SK-N-SH treated with all-trans-retinoic acid at 6 μM for 48 hours (cell line): ENCODE data around the gene WDSUB1.

Experiments used
- ARNTL ChIP-seq: fragments of 450-650 bp; formaldehyde crosslinking; IDR thresholded peaks from 2 replicates; pipeline ENCODE4 v1.5.0; 2020; ENCODE audit warnings: low read depth, mild to moderate bottlenecking, moderate library complexity, borderline replicate concordance
- CSDC2 ChIP-seq: fragments of 250-450 bp; sonication (Bioruptor Pico); IDR thresholded peaks from 2 replicates; pipeline ENCODE4 v1.5.0; 2020; ENCODE audit warnings: mild to moderate bottlenecking, moderate library complexity
- CSRNP3 ChIP-seq: fragments of 250-450 bp; sonication (Bioruptor Pico); IDR thresholded peaks from 2 replicates; pipeline ENCODE4 v1.5.1; 2021; ENCODE audit warnings: mild to moderate bottlenecking, moderate library complexity
- ESRRG ChIP-seq: fragments of 250-450 bp; sonication (Bioruptor Pico); IDR thresholded peaks from 2 replicates; pipeline ENCODE4 v1.6.1; 2021; ENCODE audit warnings: mild to moderate bottlenecking
- PATZ1 ChIP-seq: fragments of 250-450 bp; sonication (Bioruptor Pico); IDR thresholded peaks from 2 replicates; pipeline ENCODE4 v1.8.0; 2020; ENCODE audit warnings: mild to moderate bottlenecking, moderate library complexity, borderline replicate concordance
- TSHZ2 ChIP-seq: fragments of 250-450 bp; sonication (Bioruptor Pico); IDR thresholded peaks from 2 replicates; pipeline ENCODE4 v1.5.0; 2020; ENCODE audit warnings: mild to moderate bottlenecking, moderate library complexity
- ZC3H10 ChIP-seq: fragments of 250-450 bp; sonication (Bioruptor Pico); IDR thresholded peaks from 2 replicates; pipeline ENCODE4 v1.5.1; 2021; ENCODE audit warnings: mild to moderate bottlenecking, moderate library complexity
- ZFP3 ChIP-seq: fragments of 250-450 bp; sonication (Bioruptor Pico); IDR thresholded peaks from 2 replicates; pipeline ENCODE4 v1.5.0; 2020; ENCODE audit warnings: mild to moderate bottlenecking, moderate library complexity
- ZFP30 ChIP-seq: fragments of 450-650 bp; formaldehyde crosslinking; IDR thresholded peaks from 2 replicates; pipeline ENCODE4 v1.5.0; 2022; ENCODE audit warnings: mild to moderate bottlenecking, moderate library complexity
- ZNF70 ChIP-seq: fragments of 450-650 bp; formaldehyde crosslinking; IDR thresholded peaks from 2 replicates; pipeline ENCODE4 v1.5.0; 2020; ENCODE audit warnings: mild to moderate bottlenecking, moderate library complexity
- ZNF8 ChIP-seq: fragments of 450-650 bp; formaldehyde crosslinking; IDR thresholded peaks from 2 replicates; pipeline ENCODE4 v1.5.0; 2020; ENCODE audit warnings: mild to moderate bottlenecking, moderate library complexity

GRCh38 chr2:159201360-159202063 lies 85.0 kb downstream of the WDSUB1 start:
- TF ChIP-seq ZNF70 (CRISPR knock-in tag) (no peak), CSRNP3 (CRISPR knock-in tag) (no peak), PATZ1 (CRISPR knock-in tag) (no peak), ZC3H10 (CRISPR knock-in tag) (no peak), CSDC2 (CRISPR knock-in tag) (no peak), ZFP3 (CRISPR knock-in tag) (no peak), ZNF8 (CRISPR knock-in tag) (no peak), ARNTL (CRISPR knock-in tag) (no peak), TSHZ2 (CRISPR knock-in tag) (no peak), ESRRG (CRISPR knock-in tag) (no peak), ZFP30 (CRISPR knock-in tag) (no peak)
